Activated T-helper 2 cell treated with anti-CD3 and anti-CD28 coated beads, Interferon-gamma antibody, Interleukin-2, Interleukin-4, amounts not matched to agents 10 μg/mL and 5 μg/mL and 100 μg/mL, durations not matched to agents 14 hours and 24 hours and 36 hours (primary cell): ENCODE data around the gene DSCAM. TPM values are rescaled to one million over a fixed set of nuclear protein-coding genes. Genes with fewer than 3 reads are reported as not detected.
"Not testable (repeated sequence)": the region's sequence is repeated elsewhere in the genome, so short reads cannot be mapped to it uniquely, and the experiment has no call there.

Source experiments
- DNase-seq: peaks from one replicate; pipeline ENCODE4 v3.0.0; 2021; ENCODE audit warnings: low spot score
- H3K27ac Mint-ChIP-seq: one replicate; pipeline ENCODE4 v1.8.0; 2021; ENCODE audit warnings: mixed read lengths
- H3K27me3 Mint-ChIP-seq: one replicate; pipeline ENCODE4 v1.8.0; 2021; ENCODE audit warnings: low read depth, mixed read lengths
- H3K36me3 Mint-ChIP-seq: one replicate; pipeline ENCODE4 v1.8.0; 2021; ENCODE audit warnings: low read depth, mixed read lengths
- H3K4me1 Mint-ChIP-seq: one replicate; pipeline ENCODE4 v1.8.0; 2021; ENCODE audit warnings: low read depth, mixed read lengths
- H3K4me3 Mint-ChIP-seq: one replicate; pipeline ENCODE4 v1.8.0; 2021; ENCODE audit warnings: low read depth, mild to moderate bottlenecking, moderate library complexity, mixed read lengths
- H3K9me3 Mint-ChIP-seq: one replicate; pipeline ENCODE4 v1.8.0; 2021; ENCODE audit warnings: mixed read lengths
- intact Hi-C: fragments of 100-400 bp; cut with micrococcal nuclease; formaldehyde crosslinking; loops from one replicate; pipeline ENCODE4 v1.15.1; 2023
- total RNA-seq: library from RNA; stranded (reverse); gene quantifications from 2 replicates; pipeline ENCODE4 v1.2.3, GENCODE V29; 2022

Gene DSCAM, protein sequence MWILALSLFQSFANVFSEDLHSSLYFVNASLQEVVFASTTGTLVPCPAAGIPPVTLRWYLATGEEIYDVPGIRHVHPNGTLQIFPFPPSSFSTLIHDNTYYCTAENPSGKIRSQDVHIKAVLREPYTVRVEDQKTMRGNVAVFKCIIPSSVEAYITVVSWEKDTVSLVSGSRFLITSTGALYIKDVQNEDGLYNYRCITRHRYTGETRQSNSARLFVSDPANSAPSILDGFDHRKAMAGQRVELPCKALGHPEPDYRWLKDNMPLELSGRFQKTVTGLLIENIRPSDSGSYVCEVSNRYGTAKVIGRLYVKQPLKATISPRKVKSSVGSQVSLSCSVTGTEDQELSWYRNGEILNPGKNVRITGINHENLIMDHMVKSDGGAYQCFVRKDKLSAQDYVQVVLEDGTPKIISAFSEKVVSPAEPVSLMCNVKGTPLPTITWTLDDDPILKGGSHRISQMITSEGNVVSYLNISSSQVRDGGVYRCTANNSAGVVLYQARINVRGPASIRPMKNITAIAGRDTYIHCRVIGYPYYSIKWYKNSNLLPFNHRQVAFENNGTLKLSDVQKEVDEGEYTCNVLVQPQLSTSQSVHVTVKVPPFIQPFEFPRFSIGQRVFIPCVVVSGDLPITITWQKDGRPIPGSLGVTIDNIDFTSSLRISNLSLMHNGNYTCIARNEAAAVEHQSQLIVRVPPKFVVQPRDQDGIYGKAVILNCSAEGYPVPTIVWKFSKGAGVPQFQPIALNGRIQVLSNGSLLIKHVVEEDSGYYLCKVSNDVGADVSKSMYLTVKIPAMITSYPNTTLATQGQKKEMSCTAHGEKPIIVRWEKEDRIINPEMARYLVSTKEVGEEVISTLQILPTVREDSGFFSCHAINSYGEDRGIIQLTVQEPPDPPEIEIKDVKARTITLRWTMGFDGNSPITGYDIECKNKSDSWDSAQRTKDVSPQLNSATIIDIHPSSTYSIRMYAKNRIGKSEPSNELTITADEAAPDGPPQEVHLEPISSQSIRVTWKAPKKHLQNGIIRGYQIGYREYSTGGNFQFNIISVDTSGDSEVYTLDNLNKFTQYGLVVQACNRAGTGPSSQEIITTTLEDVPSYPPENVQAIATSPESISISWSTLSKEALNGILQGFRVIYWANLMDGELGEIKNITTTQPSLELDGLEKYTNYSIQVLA (N-terminal part only)
- not detected in 2 replicates for total RNA-seq

DNA sequence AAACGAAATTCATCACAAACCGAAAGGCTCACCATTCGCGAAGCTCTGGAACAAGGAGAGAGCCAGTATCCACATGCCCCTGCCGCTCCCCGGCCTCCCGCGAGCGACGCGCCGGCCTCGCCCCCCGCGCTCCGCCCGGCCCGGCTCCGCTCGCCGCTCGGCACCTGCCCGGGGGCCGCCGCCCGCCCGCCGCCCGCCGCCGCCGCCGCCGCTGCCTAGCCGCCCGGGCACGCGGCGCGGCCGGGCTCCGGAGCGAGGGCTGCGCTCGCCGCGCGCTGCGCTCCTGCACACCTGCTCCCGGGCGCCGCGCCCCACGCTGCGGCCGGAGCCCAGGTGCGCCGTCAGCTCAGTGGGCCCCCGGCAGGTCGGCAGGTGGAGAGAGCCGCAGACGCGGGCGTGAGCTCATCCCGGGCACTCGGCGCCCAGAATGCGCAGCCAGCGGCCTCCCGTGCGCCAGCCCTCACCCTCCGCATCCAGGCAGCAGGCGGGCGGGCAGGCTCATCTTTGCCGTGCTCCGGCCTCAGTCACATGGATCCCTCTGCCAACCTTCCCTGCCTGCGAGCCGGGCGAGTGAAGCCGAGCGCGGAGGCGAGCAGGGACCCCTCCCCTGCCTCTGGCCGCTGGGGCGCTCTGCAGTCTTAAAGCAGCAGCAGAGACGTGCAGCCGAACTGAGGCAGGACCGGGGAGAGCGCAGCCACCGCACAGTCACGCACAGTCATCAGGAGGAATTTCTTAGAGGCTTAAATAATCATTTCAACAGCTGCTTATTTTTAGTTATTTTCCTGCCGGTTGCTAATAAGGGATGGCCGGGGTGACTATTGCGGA, at the start of gene DSCAM:
TSS of gene DSCAM (minus strand) at position 572 of the 825 bp plus-strand sequence. CDS start at position 75, 497 bp downstream.
- no peak for DNase-seq
- Mint-ChIP-seq H3K27ac (no peak within 1 kb of the TSS), H3K27me3 (peaks cover 31% of the 10 kb centered on the region), H3K4me1 (no peaks in the 10 kb centered on the region), H3K9me3 (no peaks in the 10 kb centered on the region), H3K36me3 (no peaks in the 10 kb centered on the region), H3K4me3 (no peak within 1 kb of the TSS)
- intact Hi-C loops: no loop called here

DNA sequence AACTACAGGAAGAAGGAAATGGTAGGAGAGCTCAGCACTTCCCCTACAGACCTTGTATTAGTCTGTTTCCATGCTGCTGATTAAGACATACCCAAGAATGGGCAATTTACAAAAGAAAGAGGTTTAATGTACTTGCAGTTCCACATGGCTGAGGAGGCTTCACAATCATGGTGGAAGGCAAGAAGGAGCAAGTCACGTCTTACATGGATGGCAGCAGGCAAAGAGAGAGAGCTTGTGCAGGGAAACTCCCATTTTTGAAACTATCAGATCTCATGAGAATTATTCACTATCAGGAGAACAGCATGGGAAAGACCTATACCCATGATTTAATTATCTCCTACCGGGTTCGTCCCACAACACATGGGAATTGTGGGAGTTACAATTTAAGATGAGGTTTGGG, 48.7 kb upstream of the DSCAM start:
- H3K36me3 Mint-ChIP-seq: not testable (repeated sequence)

DNA sequence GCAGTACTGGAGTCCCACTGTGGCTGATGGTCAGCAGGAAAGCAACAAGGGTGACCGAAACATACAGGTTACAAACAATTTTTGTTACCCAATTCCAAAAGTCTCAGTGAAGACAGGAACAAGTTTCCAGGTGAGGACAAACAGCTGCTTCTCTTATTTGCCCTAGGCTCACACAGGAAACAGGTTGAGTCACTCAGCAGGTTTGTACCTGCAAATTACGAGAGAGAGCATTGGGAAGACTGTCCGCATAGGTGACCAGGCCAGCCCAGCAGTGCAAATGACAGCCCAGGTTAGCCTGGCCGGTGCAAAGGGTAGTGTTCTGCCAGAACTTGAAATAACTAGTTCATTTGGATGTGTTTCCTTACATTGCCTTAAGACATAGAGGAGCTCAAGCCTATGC, 40.0 kb upstream of the DSCAM start:
- no peaks in the 10 kb centered on the region for H3K4me1 Mint-ChIP-seq
- intact Hi-C loops: no loop called here
- H3K9me3 Mint-ChIP-seq: peaks cover 5% of the 10 kb centered on the region
- H3K4me3 Mint-ChIP-seq: no peak overlapping the region
- H3K27ac Mint-ChIP-seq: no peak overlapping the region
- no peak for DNase-seq
- no peaks in the 10 kb centered on the region for H3K27me3 Mint-ChIP-seq
- H3K36me3 Mint-ChIP-seq: no peaks in the 10 kb centered on the region

More for the DNA sequence above, 48.7 kb upstream of the DSCAM start:
- H3K4me1 Mint-ChIP-seq, H3K27me3 Mint-ChIP-seq, H3K4me3 Mint-ChIP-seq, H3K27ac Mint-ChIP-seq, DNase-seq, intact Hi-C loops: not testable (repeated sequence)
- peaks cover 40% of the 10 kb centered on the region for H3K9me3 Mint-ChIP-seq

DNA sequence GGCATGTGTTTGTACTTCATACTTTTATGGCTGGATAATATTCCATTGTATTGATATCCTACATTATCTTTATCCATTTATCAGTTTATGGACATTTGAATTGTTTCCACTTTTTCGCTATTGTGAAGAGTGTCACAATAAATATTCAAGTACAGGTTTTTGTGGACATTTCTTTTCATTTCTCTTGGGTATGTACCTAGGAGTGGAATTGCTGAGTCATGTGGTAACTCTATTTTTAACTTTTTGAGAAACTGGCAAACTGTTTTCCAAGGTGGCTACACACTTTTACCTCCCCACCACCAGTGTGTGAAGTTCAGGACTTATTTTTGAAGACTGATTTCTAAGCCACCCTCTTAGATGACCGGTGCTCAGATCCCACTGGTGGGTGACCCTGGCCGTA, 39.0 kb upstream of the DSCAM start:
- H3K4me1 Mint-ChIP-seq: no peaks in the 10 kb centered on the region
- H3K9me3 Mint-ChIP-seq: peaks cover 12% of the 10 kb centered on the region
- no peaks in the 10 kb centered on the region for H3K27me3 Mint-ChIP-seq

DNA sequence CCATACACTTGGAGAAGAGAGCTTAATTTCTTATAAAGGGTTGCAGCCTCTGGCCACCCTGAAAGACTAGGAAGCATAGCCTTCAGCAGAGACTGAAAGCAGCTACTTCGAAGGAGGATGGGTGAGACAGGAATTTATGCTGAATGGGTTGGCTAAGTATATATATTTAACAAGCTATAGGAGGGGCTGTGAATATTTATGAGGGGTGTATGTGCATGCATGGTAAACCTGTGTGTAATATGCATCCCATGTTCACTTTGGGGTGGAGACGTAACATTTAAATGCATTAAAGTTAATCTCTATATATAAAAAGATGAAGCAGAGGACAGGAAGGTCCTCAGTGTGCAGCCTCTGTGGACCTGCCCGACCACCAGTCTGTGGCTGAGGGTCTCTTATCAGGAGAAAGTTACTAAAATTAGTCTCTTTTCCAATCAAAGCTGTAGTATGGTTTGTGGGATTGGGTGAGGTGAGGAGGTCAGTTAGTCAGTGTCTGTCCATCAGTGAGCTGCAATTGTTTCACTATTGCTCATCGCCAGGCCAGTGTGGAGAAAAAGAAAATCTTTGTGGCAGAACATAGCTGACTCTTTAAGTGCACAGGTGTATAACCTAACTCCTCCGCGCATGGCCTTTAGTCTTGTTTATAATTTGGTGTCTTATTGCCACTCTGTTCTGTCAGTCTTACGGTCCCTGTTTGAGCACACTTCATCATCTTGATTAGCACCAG, 35.4 kb upstream of the DSCAM start:
- intact Hi-C loops: no loop called here
- peaks cover 12% of the 10 kb centered on the region for H3K9me3 Mint-ChIP-seq
- no peak overlapping the region for H3K27ac Mint-ChIP-seq
- no peaks in the 10 kb centered on the region for H3K27me3 Mint-ChIP-seq
- no peaks in the 10 kb centered on the region for H3K36me3 Mint-ChIP-seq
- H3K4me1 Mint-ChIP-seq: no peaks in the 10 kb centered on the region
- no peak for DNase-seq
- H3K4me3 Mint-ChIP-seq: no peak overlapping the region

More for the DNA sequence above, 39.0 kb upstream of the DSCAM start:
- DNase-seq: no peak
- Mint-ChIP-seq H3K27ac (no peak overlapping the region), H3K36me3 (no peaks in the 10 kb centered on the region), H3K4me3 (no peak overlapping the region)
- intact Hi-C loops: no loop called here

DNA sequence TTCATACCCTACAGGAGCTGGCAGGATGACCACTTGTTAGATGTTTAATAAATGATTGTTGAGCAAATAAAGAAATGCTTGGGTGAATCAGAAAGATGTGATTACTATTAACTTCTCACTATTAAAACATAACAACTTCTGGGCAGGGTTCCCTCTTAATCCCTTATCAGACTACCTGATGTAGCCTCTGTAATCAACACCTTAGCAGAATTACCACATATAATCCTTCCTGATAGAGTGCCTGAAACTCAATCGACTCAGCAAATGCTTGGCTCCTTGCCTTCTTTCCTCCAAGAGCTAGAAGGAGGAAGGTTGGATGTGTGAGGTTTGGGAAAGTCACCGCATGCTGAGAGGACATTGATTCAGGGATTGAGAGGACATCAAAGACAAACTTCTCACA, 34.8 kb upstream of the DSCAM start:
- Mint-ChIP-seq H3K27ac (no peak overlapping the region), H3K4me1 (no peaks in the 10 kb centered on the region), H3K9me3 (peaks cover 12% of the 10 kb centered on the region), H3K4me3 (no peak overlapping the region), H3K36me3 (no peaks in the 10 kb centered on the region), H3K27me3 (no peaks in the 10 kb centered on the region)
- DNase-seq: no peak
- intact Hi-C loops: no loop called here

DNA sequence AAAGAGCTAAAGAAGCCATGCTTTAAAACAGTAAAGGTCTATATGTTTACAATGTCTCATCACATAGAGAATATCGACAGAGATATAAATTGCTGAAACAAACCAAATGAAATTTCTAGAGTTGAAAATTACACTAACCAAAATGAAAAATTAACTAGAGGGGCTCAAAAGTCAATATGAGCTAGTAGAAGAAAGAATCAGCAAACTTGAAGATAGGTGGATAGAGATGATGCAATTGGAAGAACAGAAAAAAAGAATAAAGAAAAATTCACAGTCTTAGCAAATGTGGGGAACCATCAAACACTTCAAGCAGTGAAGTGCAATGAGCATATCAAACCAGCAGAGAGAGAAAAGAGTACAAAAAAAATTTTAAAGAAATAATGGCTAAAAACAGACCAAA, 24.1 kb upstream of the DSCAM start:
- intact Hi-C loops: no loop called here
- H3K36me3 Mint-ChIP-seq: no peaks in the 10 kb centered on the region
- H3K27me3 Mint-ChIP-seq: no peaks in the 10 kb centered on the region
- no peaks in the 10 kb centered on the region for H3K4me1 Mint-ChIP-seq
- DNase-seq: no peak
- no peak overlapping the region for H3K4me3 Mint-ChIP-seq
- H3K9me3 Mint-ChIP-seq: peaks cover 15% of the 10 kb centered on the region
- no peak overlapping the region for H3K27ac Mint-ChIP-seq

DNA sequence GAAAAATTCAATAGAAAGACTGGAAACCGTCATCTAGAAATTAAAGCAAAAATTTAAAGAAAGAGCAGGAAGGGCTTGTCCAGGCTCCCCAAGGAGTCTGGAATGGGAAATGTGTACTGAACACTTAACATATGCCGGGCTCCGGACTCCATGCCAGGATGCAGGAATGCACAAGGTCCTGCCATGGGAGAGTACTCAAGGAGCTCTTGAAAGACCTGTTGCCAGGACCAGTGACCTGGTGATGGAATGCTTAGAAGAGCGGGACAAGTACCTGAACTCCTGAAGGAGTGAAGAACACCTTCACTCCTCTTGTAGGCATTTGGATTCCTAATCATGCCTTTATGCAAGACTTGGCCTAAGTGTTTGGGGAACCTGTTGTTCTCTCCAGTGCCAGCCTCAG, 16.9 kb upstream of the DSCAM start:
- no peaks in the 10 kb centered on the region for H3K27me3 Mint-ChIP-seq
- DNase-seq: no peak
- H3K9me3 Mint-ChIP-seq: peaks cover 5% of the 10 kb centered on the region
- no peak overlapping the region for H3K4me3 Mint-ChIP-seq
- no peaks in the 10 kb centered on the region for H3K4me1 Mint-ChIP-seq
- H3K36me3 Mint-ChIP-seq: no peaks in the 10 kb centered on the region
- H3K27ac Mint-ChIP-seq: no peak overlapping the region
- intact Hi-C loops: no loop called here

DNA sequence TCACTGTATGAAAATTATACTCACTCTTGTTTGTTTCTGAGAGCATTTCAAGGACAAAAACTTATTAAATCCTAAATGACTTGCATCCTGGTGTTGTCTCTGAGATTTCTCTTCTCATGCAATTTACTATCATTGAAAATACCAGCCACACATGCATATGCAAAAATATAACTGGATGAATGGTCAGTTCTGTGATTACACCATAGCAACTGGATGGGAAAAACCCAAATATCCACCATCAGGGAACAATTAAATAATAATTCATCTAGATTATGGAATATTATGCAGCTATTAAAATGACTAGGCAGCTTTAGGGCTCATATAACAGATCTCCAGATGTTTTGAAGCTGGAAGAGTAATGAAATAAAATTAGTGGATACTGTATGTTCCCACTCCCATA, 11.6 kb upstream of the DSCAM start:
- Mint-ChIP-seq H3K27ac (no peak overlapping the region), H3K9me3 (no peaks in the 10 kb centered on the region), H3K27me3 (no peaks in the 10 kb centered on the region), H3K36me3 (no peaks in the 10 kb centered on the region), H3K4me3 (no peak overlapping the region), H3K4me1 (no peaks in the 10 kb centered on the region)
- intact Hi-C loops: no loop called here
- no peak for DNase-seq

DNA sequence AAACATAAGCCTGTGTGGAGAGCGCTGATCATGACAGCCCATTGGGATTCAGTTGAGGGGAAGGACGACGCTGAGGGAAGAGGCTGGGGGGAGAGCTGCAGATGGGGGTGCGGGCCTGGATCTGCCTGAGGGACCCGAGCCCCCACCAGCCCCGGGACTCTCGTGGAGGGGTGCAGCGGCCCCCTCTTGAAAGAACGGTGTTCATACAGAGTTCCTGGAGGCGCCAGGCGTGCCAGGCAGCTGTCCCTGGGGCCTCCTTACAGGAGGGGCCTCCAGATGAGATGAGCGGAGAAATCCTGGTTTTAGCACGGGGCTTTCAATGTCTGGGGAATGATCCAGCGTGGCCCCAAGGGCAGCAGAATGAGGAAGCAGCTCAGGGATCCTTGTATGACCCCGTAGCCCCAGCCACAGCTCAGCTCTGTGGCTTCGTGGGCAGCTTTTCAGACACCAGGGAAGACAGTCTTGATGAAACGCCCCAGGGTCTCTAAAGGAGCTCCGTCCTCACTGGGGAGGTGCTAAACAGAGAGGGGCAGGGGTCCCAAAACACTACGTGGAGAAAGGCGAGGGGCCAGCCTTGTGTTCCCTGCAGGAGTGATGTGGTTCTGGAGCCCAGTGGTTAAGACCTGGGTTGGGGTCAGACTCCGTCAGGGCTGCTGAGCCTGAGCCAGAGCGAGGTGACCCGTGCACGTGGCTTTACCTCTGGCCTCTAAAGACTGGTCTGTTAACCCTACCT, 7.2 kb upstream of the DSCAM start:
- no peaks in the 10 kb centered on the region for H3K4me1 Mint-ChIP-seq
- no peak overlapping the region for H3K27ac Mint-ChIP-seq
- H3K9me3 Mint-ChIP-seq: no peaks in the 10 kb centered on the region
- H3K27me3 Mint-ChIP-seq: no peaks in the 10 kb centered on the region
- no peak for DNase-seq
- intact Hi-C loops: no loop called here
- no peaks in the 10 kb centered on the region for H3K36me3 Mint-ChIP-seq
- H3K4me3 Mint-ChIP-seq: no peak overlapping the region

DNA sequence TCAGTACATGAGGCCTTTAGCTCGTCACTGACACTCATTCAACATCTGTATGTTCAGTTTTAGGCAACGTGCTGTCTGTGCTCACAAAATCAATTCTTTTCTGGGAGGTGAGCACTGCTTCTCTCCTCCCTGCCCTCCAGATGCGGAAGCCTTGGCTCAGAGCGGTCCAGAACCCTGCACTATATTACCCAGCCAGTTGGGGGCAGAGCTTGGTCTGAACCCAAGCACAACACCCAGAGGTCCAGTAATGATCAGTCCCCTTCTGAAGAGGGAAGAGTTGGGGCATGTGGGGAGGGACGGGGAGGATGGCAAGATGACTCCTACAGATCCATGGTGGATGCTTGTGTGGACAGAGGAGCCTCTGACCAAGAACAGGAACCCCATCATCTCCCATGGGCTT, 5.6 kb upstream of the DSCAM start:
- Mint-ChIP-seq H3K9me3 (no peaks in the 10 kb centered on the region), H3K27me3 (peaks cover 4% of the 10 kb centered on the region), H3K4me1 (no peaks in the 10 kb centered on the region), H3K36me3 (no peaks in the 10 kb centered on the region), H3K4me3 (no peak overlapping the region), H3K27ac (no peak overlapping the region)
- intact Hi-C loops: no loop called here
- no peak for DNase-seq
